Heart left ventricle (tissue), 16 donors: Measurements from ENCODE around the gene RBM41. TPM values are rescaled to one million over a fixed set of nuclear protein-coding genes. Genes with fewer than 3 reads are reported as not detected.

Source experiments
- ATAC-seq, 4 donors: fragments of 200-7000 bp; cut with Tn5 transposase; one replicate each; pipeline ENCODE4 v1.9.1; 2020 to 2022; ENCODE audit warnings: moderate library complexity in 4 of 4, mild to moderate bottlenecking in 3 of 4, moderate number of reproducible peaks in 1 of 4
- DNase-seq, 5 donors: peaks; one replicate each; pipeline ENCODE4 v3.0.0-alpha.2; 2020
- H3K27ac ChIP-seq, 12 donors: fragments of 200-600 bp; sonication (generic) in 4 of 12; one replicate each; pipeline versions ENCODE4 v1.5.0 to v1.8.0; 2016 to 2022; ENCODE audit warnings: mild to moderate bottlenecking in 2 of 12
- H3K27me3 ChIP-seq, 9 donors: fragments of 200-600 bp; sonication (generic) in 2 of 9; one replicate each; pipeline versions ENCODE4 v1.5.1 to v1.8.0; 2016 to 2022; ENCODE audit warnings: mild to moderate bottlenecking in 3 of 9
- H3K36me3 ChIP-seq, 9 donors: fragments of 200-600 bp; sonication (generic) in 2 of 9; one replicate each; pipeline versions ENCODE4 v1.5.0 to v1.8.0; 2018 to 2022; ENCODE audit warnings: mild to moderate bottlenecking in 2 of 9
- H3K4me1 ChIP-seq, 12 donors: fragments of 200-600 bp; sonication (generic) in 4 of 12; one replicate each; pipeline versions ENCODE4 v1.5.0 to v1.8.0; 2016 to 2022; ENCODE audit warnings: mild to moderate bottlenecking in 3 of 12
- H3K4me3 ChIP-seq, 12 donors: fragments of 200-600 bp; sonication (generic) in 4 of 12; one replicate each; pipeline versions ENCODE4 v1.5.0 to v1.8.0; 2017 to 2022; ENCODE audit warnings: mild to moderate bottlenecking in 9 of 12, moderate library complexity in 4 of 12
- H3K9me3 ChIP-seq, 12 donors: fragments of 200-600 bp; sonication (generic) in 4 of 12; one replicate each; pipeline versions ENCODE4 v1.5.0 to v1.8.0; 2016 to 2022; ENCODE audit warnings: mild to moderate bottlenecking in 1 of 12
- CTCF ChIP-seq, 12 donors: fragments of 200-600 bp; sonication (generic) in 4 of 12; IDR thresholded peaks; one replicate each; pipeline versions ENCODE4 v1.5.0 to v1.8.0; 2018 to 2022; ENCODE audit warnings: antibody characterized with exemption in 12 of 12, mild to moderate bottlenecking in 5 of 12
- POLR2A ChIP-seq, 2 donors: fragments of 450-650 bp; IDR thresholded peaks; one replicate each; pipeline ENCODE4 v1.6.1; 2017; ENCODE audit warnings: antibody characterized with exemption in 2 of 2, mild to moderate bottlenecking in 2 of 2, moderate library complexity in 2 of 2
- WGBS, 4 donors: extraction: QIAGEN DNeasy Blood & Tissue Kit in 2 of 4; methylation state at CpG; one replicate each; pipeline versions ENCODE4 v1.1.5 to v1.1.7; 2013 to 2018; 5-methylcytosine and 5-hydroxymethylcytosine counted together
- intact Hi-C, 10 donors: fragments of 100-400 bp; cut with DNase I; formaldehyde crosslinking; loops; one replicate each; pipeline versions ENCODE4 v1.11.1 to v1.14.2; 2022
- polyA plus RNA-seq, 2 donors: library from polyadenylated mRNA; stranded (reverse); fragments of 200-250 nt; gene quantifications; one replicate each; pipeline ENCODE4 v1.2.3, GENCODE V29; 2013
- total RNA-seq, 9 donors: library from RNA; depleted of rRNA in 2 of 9; stranded (reverse); fragments of >200 nt in 2 of 9; fragmentation: NEBNext Ultra II Directional in 3 of 9; extraction: Animal tissue kit (Norgen Biotek cat#: 25700) in 3 of 9; gene quantifications; one replicate each; pipeline versions ENCODE4 v1.1.0 to v1.2.4, GENCODE V29; 2016 to 2023
- donor health status: ischemic (EF 13 %, LVEDD 7.1; RV severe dilation, severe dysfunction).
- donor health status: healthy with polysubstance abuse.
- donor health status: DM: no; HTN: yes; CAD: no.
- donor health status: DM: no; HTN: no; CAD: no.
- donor health status: ischemic (EF 25% LVEDD 6.9; RV normal size, moderate dysfunction).
- donor health status: ischemic (EF 25% LVEDD 5.7; RV mildly dilated, moderate dysfunction).
- donor health status: healthy.
- donor health status: DM: yes; HTN: yes; CAD: no.
- donor health status: ischemic (EF 35%, LVEDD 5.7; RV mildly dilated, moderate dysfunction).
- donor health status: nonischemic (EF 11% LVEDD 7.7; RV severe dilation, severe dysfunction).
- donor health status: DM: yes; HTN: yes; CAD: no.
- donor health status: PGD.
- donor health status: ischemic (EF 29% LVEDD 5.4; RV normal size, mild dysfunction).
- donor health status: nonischemic (EF 23%, LVEDD 6.1; RV moderate dilation, normal function).

Gene RBM41
- total and polyA plus RNA-seq, 11 donors: 3.6 to 17.7 (median 11.9) TPM

GRCh38 chrX:107154787-107155620 lies 36.4 kb upstream of the RBM41 start:
- Histone ChIP-seq H3K4me3 (no peak overlapping the region), H3K27me3 (peaks cover 0 to 5% (median 0%) of the 10 kb centered on the region in 9 donors), H3K36me3 (no peaks in the 10 kb centered on the region), H3K9me3 (no peaks in the 10 kb centered on the region), H3K4me1 (no peaks in the 10 kb centered on the region), H3K27ac (no peak overlapping the region)
- 50 to 93% (median 82%) methylated on average over 6 of the region's 6 CpGs for WGBS, 4 donors
- ATAC-seq (no peak), DNase-seq (no peak)
- intact Hi-C loops: no loop called here
- no peak for TF ChIP-seq POLR2A (IDR thresholded peaks at IDR 0.05)

DNA sequence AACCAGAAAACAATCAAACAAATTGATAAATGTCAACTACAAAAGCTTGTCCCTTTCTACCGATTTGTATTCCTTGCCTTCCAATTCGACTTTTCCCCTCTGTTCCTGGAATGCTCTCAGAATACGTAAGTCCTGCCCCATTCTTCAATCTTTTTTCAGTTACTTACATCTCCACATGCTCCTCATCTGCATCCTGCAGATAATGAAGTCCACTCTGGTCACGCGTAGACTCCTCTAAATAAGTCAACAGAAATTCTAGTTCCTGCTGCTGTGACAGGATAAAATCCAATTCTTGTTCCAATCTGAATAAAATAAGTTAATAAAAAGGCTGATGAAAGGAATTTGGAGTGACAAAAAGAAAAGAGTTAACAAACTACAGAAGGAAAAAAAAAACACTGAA lies 34.4 kb upstream of the RBM41 start:
- intact Hi-C loops: no loop called here
- Histone ChIP-seq H3K36me3 (no peaks in the 10 kb centered on the region), H3K9me3 (no peaks in the 10 kb centered on the region), H3K27me3 (peaks cover 0 to 10% (median 0%) of the 10 kb centered on the region in 9 donors), H3K27ac (no peak overlapping the region), H3K4me3 (no peak overlapping the region), H3K4me1 (no peaks in the 10 kb centered on the region)
- DNase-seq (no peak), ATAC-seq (no peak)
- WGBS, 4 donors: 67 to 83% (median 71%) methylated on average over 5 of the region's 5 CpGs
- TF ChIP-seq CTCF (IDR thresholded peaks at IDR 0.05): no peak
- TF ChIP-seq POLR2A (IDR thresholded peaks at IDR 0.05): no peak

GRCh38 chrX:107146670-107147069 lies 28.0 kb upstream of the RBM41 start:
- no peaks in the 10 kb centered on the region for H3K9me3 ChIP-seq
- DNase-seq (no peak), ATAC-seq (no peak)
- no peaks in the 10 kb centered on the region for H3K36me3 ChIP-seq
- H3K4me3 ChIP-seq: no peak overlapping the region
- peaks cover 0 to 14% (median 0%) of the 10 kb centered on the region in 9 donors for H3K27me3 ChIP-seq
- TF ChIP-seq POLR2A (IDR thresholded peaks at IDR 0.05) (no peak), CTCF (IDR thresholded peaks at IDR 0.05) (no peak)
- intact Hi-C loops: no loop called here
- no peak overlapping the region for H3K27ac ChIP-seq
- H3K4me1 ChIP-seq: no peaks in the 10 kb centered on the region

GRCh38 chrX:107135965-107136307 lies 17.3 kb upstream of the RBM41 start:
- WGBS, 4 donors: 68 to 92% (median 84%) methylated on average over 1 of the region's 1 CpG
- TF ChIP-seq CTCF (IDR thresholded peaks at IDR 0.05) (no peak), POLR2A (IDR thresholded peaks at IDR 0.05) (no peak)
- Histone ChIP-seq H3K36me3 (no peaks in the 10 kb centered on the region), H3K27me3 (peaks cover 0 to 8% (median 0%) of the 10 kb centered on the region in 9 donors), H3K9me3 (no peaks in the 10 kb centered on the region), H3K27ac (no peak overlapping the region), H3K4me3 (no peak overlapping the region), H3K4me1 (no peaks in the 10 kb centered on the region)
- DNase-seq (no peak), ATAC-seq (no peak)
- intact Hi-C loops: no loop called here
